ENCODE data around the gene PRKAG3. TPM values are rescaled to one million over a fixed set of nuclear protein-coding genes. Genes with fewer than 3 reads are reported as not detected.

The PRKAG3 gene
- total and polyA plus RNA-seq, 9 of the 15 experiments (the other 6 are each of a cell fraction or from before 2014, with no cell fraction given): not detected

DNA sequence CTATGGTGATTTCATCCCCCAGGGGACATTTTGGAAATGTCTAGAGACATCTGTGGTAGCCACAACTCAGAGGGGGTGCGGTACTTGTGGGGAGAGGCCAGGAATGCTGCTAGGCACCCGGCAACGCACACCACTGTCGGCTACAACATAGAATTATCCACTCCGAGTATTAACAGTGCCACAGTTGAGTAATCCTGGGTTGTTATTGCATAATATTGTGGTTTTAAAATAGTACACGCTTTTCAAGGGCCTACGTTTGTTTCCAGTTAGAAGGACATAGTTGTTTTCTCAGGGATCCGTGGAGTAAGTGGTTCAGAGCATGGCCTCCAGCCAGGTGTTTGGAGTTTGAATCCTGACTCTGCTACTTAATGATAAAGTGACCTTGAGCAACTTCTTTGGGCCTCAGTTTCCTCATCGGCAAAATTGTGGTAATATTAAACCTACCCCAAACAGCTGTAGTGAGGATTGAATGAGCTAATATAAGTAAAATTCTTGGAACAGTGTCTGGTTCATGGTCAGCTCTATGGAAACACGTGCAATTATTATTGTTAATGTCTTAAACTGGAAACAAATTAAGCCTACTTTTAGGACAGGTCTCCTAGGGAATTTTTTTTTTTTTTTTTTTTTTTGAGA is 25.1 kb downstream of the PRKAG3 start (continued):
- TF ChIP-seq, protein P1, sequence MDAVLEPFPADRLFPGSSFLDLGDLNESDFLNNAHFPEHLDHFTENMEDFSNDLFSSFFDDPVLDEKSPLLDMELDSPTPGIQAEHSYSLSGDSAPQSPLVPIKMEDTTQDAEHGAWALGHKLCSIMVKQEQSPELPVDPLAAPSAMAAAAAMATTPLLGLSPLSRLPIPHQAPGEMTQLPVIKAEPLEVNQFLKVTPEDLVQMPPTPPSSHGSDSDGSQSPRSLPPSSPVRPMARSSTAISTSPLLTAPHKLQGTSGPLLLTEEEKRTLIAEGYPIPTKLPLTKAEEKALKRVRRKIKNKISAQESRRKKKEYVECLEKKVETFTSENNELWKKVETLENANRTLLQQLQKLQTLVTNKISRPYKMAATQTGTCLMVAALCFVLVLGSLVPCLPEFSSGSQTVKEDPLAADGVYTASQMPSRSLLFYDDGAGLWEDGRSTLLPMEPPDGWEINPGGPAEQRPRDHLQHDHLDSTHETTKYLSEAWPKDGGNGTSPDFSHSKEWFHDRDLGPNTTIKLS (IDR thresholded peaks at IDR 0.05; ENCODE audit: borderline replicate concordance, low read depth): no peak
- TF ChIP-seq CCNT2 (IDR thresholded peaks at IDR 0.05; ENCODE audit: borderline replicate concordance, extremely low read depth, insufficient read length, low read depth, low read length) (no peak), BACH1 (tag; IDR thresholded peaks at IDR 0.05) (no peak), NONO (IDR thresholded peaks at IDR 0.05; ENCODE audit: low read depth in 2 of 2, low read length in 1 of 2) (no peak), JUNB (CRISPR knock-in tag; conservative IDR thresholded peaks at IDR 0.05) (no peak), CBX5 (IDR thresholded peaks at IDR 0.05; ENCODE audit: borderline replicate concordance, low read depth) (no peak), ZNF444 (CRISPR knock-in tag; IDR thresholded peaks at IDR 0.05) (no peak), ZNF224 (CRISPR knock-in tag; IDR thresholded peaks at IDR 0.05) (no peak), MEF2D (tag; conservative IDR thresholded peaks at IDR 0.05; ENCODE audit: low read depth) (no peak), HMGN3 (IDR thresholded peaks at IDR 0.05; ENCODE audit: borderline replicate concordance, extremely low read depth, insufficient read length, low read depth, low read length) (no peak), FIP1L1 (IDR thresholded peaks at IDR 0.05; ENCODE audit: low read depth, low read length, poor library complexity, severe bottlenecking) (no peak), SRSF3 (IDR thresholded peaks at IDR 0.05; ENCODE audit: insufficient read depth, low read length) (no peak), NBN (IDR thresholded peaks at IDR 0.05; ENCODE audit: low read depth) (no peak)
- TF ChIP-seq, protein P2, sequence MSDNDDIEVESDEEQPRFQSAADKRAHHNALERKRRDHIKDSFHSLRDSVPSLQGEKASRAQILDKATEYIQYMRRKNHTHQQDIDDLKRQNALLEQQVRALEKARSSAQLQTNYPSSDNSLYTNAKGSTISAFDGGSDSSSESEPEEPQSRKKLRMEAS (CRISPR knock-in tag; IDR thresholded peaks at IDR 0.05): no peak
- TF ChIP-seq, protein P3, sequence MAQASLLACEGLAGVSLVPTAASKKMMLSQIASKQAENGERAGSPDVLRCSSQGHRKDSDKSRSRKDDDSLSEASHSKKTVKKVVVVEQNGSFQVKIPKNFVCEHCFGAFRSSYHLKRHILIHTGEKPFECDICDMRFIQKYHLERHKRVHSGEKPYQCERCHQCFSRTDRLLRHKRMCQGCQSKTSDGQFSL (CRISPR knock-in tag; IDR thresholded peaks at IDR 0.05): no peak
- TF ChIP-seq, protein P3 (tag; IDR thresholded peaks at IDR 0.05): no peak
- TF ChIP-seq, protein P4, sequence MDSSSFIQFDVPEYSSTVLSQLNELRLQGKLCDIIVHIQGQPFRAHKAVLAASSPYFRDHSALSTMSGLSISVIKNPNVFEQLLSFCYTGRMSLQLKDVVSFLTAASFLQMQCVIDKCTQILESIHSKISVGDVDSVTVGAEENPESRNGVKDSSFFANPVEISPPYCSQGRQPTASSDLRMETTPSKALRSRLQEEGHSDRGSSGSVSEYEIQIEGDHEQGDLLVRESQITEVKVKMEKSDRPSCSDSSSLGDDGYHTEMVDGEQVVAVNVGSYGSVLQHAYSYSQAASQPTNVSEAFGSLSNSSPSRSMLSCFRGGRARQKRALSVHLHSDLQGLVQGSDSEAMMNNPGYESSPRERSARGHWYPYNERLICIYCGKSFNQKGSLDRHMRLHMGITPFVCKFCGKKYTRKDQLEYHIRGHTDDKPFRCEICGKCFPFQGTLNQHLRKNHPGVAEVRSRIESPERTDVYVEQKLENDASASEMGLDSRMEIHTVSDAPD (CRISPR knock-in tag; IDR thresholded peaks at IDR 0.05): no peak
- TF ChIP-seq, protein P5, sequence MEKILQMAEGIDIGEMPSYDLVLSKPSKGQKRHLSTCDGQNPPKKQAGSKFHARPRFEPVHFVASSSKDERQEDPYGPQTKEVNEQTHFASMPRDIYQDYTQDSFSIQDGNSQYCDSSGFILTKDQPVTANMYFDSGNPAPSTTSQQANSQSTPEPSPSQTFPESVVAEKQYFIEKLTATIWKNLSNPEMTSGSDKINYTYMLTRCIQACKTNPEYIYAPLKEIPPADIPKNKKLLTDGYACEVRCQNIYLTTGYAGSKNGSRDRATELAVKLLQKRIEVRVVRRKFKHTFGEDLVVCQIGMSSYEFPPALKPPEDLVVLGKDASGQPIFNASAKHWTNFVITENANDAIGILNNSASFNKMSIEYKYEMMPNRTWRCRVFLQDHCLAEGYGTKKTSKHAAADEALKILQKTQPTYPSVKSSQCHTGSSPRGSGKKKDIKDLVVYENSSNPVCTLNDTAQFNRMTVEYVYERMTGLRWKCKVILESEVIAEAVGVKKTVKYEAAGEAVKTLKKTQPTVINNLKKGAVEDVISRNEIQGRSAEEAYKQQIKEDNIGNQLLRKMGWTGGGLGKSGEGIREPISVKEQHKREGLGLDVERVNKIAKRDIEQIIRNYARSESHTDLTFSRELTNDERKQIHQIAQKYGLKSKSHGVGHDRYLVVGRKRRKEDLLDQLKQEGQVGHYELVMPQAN (IDR thresholded peaks at IDR 0.05; ENCODE audit: borderline replicate concordance): no peak
- TF ChIP-seq, protein P6, sequence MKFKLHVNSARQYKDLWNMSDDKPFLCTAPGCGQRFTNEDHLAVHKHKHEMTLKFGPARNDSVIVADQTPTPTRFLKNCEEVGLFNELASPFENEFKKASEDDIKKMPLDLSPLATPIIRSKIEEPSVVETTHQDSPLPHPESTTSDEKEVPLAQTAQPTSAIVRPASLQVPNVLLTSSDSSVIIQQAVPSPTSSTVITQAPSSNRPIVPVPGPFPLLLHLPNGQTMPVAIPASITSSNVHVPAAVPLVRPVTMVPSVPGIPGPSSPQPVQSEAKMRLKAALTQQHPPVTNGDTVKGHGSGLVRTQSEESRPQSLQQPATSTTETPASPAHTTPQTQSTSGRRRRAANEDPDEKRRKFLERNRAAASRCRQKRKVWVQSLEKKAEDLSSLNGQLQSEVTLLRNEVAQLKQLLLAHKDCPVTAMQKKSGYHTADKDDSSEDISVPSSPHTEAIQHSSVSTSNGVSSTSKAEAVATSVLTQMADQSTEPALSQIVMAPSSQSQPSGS (CRISPR knock-in tag; IDR thresholded peaks at IDR 0.05): no peak

Measured in K562 (cell line).